HL-60 (cell line): ENCODE data around the gene ATG4D.
A peak's percentile ranks its signal among the peaks of the same experiment; 100 is the strongest.

ENCODE experiments used
- DNase-seq, 2 experiments: peaks; one replicate each; pipeline ENCODE4 v3.0.0-alpha.2; 2010 to 2020; ENCODE audit warnings: low read depth in 1 of 2, low spot score in 1 of 2
- H3K27ac ChIP-seq: fragments of 250-450 bp; sonication (Bioruptor Pico); replicated peaks from 2 replicates; pipeline ENCODE4 v1.5.1; 2020; ENCODE audit warnings: mild to moderate bottlenecking, moderate library complexity
- H3K27me3 ChIP-seq: fragments of 250-450 bp; sonication (Bioruptor Pico); 2 replicates; pipeline ENCODE4 v1.5.1; 2021; ENCODE audit warnings: mild to moderate bottlenecking, moderate library complexity; ENCODE audit not compliant: insufficient read depth, poor library complexity, severe bottlenecking
- H3K4me3 ChIP-seq: replicated peaks from 2 replicates; pipeline ENCODE4 v1.5.1; 2011; ENCODE audit warnings: mild to moderate bottlenecking, control low read depth, low read length; ENCODE audit not compliant: insufficient read depth
- GABPA ChIP-seq: IDR thresholded peaks from 2 replicates; pipeline ENCODE4 v1.6.1; 2012; ENCODE audit warnings: low read depth
- POLR2AphosphoS5 ChIP-seq: IDR thresholded peaks from 2 replicates; pipeline ENCODE4 v1.6.1; 2012; ENCODE audit warnings: low read depth
- SPI1 ChIP-seq: IDR thresholded peaks from 2 replicates; pipeline ENCODE4 v1.6.1; 2012; ENCODE audit warnings: low read depth, mild to moderate bottlenecking, borderline replicate concordance
- TF ChIP-seq, protein P1 (sequence below): IDR thresholded peaks from 2 replicates; pipeline ENCODE4 v1.6.1; 2012; ENCODE audit warnings: low read depth; ENCODE audit not compliant: insufficient replicate concordance
- TF ChIP-seq, protein P2 (sequence below): IDR thresholded peaks from one replicate; pipeline ENCODE4 v1.5.1; 2011; ENCODE audit warnings: low read length, control low read depth, inconsistent platforms; ENCODE audit not compliant: insufficient read depth

The ATG4D gene

GRCh38 chr19:10566658-10567410 lies 23.1 kb downstream of the ATG4D start:
- Histone ChIP-seq H3K27me3 (no peaks in the 10 kb centered on the region), H3K4me3 (peak overlapping the region; percentile 76), H3K27ac (peak overlapping the region; percentile 85)
- TF ChIP-seq, protein P1, sequence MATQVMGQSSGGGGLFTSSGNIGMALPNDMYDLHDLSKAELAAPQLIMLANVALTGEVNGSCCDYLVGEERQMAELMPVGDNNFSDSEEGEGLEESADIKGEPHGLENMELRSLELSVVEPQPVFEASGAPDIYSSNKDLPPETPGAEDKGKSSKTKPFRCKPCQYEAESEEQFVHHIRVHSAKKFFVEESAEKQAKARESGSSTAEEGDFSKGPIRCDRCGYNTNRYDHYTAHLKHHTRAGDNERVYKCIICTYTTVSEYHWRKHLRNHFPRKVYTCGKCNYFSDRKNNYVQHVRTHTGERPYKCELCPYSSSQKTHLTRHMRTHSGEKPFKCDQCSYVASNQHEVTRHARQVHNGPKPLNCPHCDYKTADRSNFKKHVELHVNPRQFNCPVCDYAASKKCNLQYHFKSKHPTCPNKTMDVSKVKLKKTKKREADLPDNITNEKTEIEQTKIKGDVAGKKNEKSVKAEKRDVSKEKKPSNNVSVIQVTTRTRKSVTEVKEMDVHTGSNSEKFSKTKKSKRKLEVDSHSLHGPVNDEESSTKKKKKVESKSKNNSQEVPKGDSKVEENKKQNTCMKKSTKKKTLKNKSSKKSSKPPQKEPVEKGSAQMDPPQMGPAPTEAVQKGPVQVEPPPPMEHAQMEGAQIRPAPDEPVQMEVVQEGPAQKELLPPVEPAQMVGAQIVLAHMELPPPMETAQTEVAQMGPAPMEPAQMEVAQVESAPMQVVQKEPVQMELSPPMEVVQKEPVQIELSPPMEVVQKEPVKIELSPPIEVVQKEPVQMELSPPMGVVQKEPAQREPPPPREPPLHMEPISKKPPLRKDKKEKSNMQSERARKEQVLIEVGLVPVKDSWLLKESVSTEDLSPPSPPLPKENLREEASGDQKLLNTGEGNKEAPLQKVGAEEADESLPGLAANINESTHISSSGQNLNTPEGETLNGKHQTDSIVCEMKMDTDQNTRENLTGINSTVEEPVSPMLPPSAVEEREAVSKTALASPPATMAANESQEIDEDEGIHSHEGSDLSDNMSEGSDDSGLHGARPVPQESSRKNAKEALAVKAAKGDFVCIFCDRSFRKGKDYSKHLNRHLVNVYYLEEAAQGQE: peak; percentile 24
- TF ChIP-seq GABPA: no peak
- TF ChIP-seq, protein P2, sequence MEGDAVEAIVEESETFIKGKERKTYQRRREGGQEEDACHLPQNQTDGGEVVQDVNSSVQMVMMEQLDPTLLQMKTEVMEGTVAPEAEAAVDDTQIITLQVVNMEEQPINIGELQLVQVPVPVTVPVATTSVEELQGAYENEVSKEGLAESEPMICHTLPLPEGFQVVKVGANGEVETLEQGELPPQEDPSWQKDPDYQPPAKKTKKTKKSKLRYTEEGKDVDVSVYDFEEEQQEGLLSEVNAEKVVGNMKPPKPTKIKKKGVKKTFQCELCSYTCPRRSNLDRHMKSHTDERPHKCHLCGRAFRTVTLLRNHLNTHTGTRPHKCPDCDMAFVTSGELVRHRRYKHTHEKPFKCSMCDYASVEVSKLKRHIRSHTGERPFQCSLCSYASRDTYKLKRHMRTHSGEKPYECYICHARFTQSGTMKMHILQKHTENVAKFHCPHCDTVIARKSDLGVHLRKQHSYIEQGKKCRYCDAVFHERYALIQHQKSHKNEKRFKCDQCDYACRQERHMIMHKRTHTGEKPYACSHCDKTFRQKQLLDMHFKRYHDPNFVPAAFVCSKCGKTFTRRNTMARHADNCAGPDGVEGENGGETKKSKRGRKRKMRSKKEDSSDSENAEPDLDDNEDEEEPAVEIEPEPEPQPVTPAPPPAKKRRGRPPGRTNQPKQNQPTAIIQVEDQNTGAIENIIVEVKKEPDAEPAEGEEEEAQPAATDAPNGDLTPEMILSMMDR: no peak
- peak; percentile 34; the same call in 1 of the 2 replicates for TF ChIP-seq POLR2AphosphoS5
- TF ChIP-seq SPI1: no peak
- peak in 1 of 2 experiments; percentile 63 for DNase-seq

DNA sequence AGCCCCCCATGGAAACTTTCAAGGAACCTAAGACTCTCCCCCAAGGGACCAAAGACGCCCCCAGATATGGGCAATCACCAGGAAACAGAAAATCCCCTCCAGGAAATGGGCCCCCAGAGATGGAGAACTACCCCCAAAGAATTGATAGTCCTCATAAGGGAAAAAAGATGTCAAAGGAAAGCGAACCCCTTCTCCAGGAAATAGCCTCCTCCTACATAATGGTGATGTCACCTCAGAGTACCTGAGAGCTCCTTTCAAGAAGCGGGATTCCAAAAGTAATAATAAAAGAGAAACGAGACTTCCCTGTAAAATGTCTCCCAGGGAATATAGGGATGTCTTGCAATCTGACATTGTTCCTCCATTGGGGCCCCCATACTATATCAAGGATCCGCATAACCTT lies 24.0 kb downstream of the ATG4D start:
- DNase-seq: no peak
- Histone ChIP-seq H3K27ac (peak overlapping the region; percentile 85), H3K4me3 (peak overlapping the region; percentile 76), H3K27me3 (no peaks in the 10 kb centered on the region)
- TF ChIP-seq, protein P2: no peak
- no peak for TF ChIP-seq SPI1
- TF ChIP-seq GABPA: no peak
- TF ChIP-seq POLR2AphosphoS5: no peak

- peak overlapping the region; percentile 64 for H3K27ac ChIP-seq
- DNase-seq: peak in 1 of 2 experiments; percentile 35
These were observed 24.5 kb downstream of the ATG4D start for GRCh38 chr19:10568062-10568825.

More at GRCh38 chr19:10568062-10568825, 24.5 kb downstream of the ATG4D start:
- Histone ChIP-seq H3K4me3 (peak overlapping the region; percentile 76), H3K27me3 (no peaks in the 10 kb centered on the region)
- TF ChIP-seq, protein P1: no peak
- TF ChIP-seq POLR2AphosphoS5: no peak
- no peak for TF ChIP-seq SPI1
- TF ChIP-seq GABPA: no peak
- TF ChIP-seq, protein P2: no peak
